Measurements from ENCODE around the gene HES2.

DNA sequence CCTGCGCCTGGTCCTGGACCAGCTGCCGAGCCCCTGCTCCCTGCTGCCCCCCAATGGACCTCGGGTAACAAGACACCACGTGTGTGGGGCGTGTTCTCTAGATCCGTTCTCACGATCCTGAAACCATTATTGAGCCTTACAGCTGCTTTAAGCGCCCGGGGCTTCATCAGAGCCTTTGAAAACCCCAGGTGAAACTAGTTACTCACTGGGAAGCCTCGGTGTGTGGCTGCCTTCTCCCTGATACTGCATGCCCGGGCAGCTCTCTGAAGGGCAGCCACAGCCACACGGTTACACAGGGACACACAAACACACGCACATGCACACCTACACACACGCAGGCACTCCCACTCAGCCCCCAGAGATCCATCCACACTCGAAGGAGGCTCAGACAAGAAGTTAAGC lies 5.3 kb downstream of the HES2 start:
- TF ChIP-seq, protein P1, sequence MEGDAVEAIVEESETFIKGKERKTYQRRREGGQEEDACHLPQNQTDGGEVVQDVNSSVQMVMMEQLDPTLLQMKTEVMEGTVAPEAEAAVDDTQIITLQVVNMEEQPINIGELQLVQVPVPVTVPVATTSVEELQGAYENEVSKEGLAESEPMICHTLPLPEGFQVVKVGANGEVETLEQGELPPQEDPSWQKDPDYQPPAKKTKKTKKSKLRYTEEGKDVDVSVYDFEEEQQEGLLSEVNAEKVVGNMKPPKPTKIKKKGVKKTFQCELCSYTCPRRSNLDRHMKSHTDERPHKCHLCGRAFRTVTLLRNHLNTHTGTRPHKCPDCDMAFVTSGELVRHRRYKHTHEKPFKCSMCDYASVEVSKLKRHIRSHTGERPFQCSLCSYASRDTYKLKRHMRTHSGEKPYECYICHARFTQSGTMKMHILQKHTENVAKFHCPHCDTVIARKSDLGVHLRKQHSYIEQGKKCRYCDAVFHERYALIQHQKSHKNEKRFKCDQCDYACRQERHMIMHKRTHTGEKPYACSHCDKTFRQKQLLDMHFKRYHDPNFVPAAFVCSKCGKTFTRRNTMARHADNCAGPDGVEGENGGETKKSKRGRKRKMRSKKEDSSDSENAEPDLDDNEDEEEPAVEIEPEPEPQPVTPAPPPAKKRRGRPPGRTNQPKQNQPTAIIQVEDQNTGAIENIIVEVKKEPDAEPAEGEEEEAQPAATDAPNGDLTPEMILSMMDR (IDR thresholded peaks at IDR 0.05 in 8 of 11, conservative IDR thresholded peaks at IDR 0.05 in 3 of 11) = peak in 5 of 11 experiments; percentile 15 to 43 (median 36)
- no peak for TF ChIP-seq POLR2AphosphoS5 (IDR thresholded peaks at IDR 0.05)

Measured in spleen (tissue), 7 donors.